Suprapubic skin (tissue), 4 donors: ENCODE data around the gene KAT7.

Experiments used
- CTCF ChIP-seq, 2 donors: fragments of 200-600 bp in 1 of 2; fragments of 450-650 bp in 1 of 2; sonication (generic) in 1 of 2; IDR thresholded peaks; one replicate each; pipeline ENCODE4 v1.5.1; 2016 to 2019; ENCODE audit warnings: antibody characterized with exemption in 2 of 2, mild to moderate bottlenecking in 1 of 2, moderate library complexity in 1 of 2
- EP300 ChIP-seq: sonication (generic); formaldehyde crosslinking; IDR thresholded peaks from one replicate; pipeline ENCODE4 v1.6.1; 2017; ENCODE audit warnings: antibody characterized with exemption
- POLR2A ChIP-seq, 2 donors: fragments of 450-650 bp; IDR thresholded peaks; one replicate each; pipeline ENCODE4 v1.6.1; 2017; ENCODE audit warnings: antibody characterized with exemption in 2 of 2, mild to moderate bottlenecking in 2 of 2, moderate library complexity in 2 of 2
- POLR2AphosphoS5 ChIP-seq, 3 donors: sonication (generic); formaldehyde crosslinking; IDR thresholded peaks; one replicate each; pipeline ENCODE4 v1.6.1; 2017; ENCODE audit warnings: antibody characterized with exemption in 3 of 3

- TF ChIP-seq CTCF (IDR thresholded peaks at IDR 0.05) (no peak), POLR2A (IDR thresholded peaks at IDR 0.05) (no peak), EP300 (no peak), POLR2AphosphoS5 (IDR thresholded peaks at IDR 0.05) (no peak)
Measured at GRCh38 chr17:49843774-49844350, 55.4 kb downstream of the KAT7 start.
